GM19372 (cell line): ENCODE results near the gene DDIT3.
"Not testable (repeated sequence)": the region's sequence is repeated elsewhere in the genome, so short reads cannot be mapped to it uniquely, and the experiment has no call there.

Experiments used
- ATAC-seq: cut with Tn5 transposase; IDR thresholded peaks from one replicate; pipeline ENCODE4 v1.9.1; 2021; ENCODE audit warnings: mild to moderate bottlenecking, low read depth, moderate library complexity; ENCODE audit not compliant: unreplicated experiment

The DDIT3 gene

GRCh38 chr12:57526477-57527126 is 6.3 kb upstream of the DDIT3 start:
- no peak for ATAC-seq

- ATAC-seq: no peak
Observed at GRCh38 chr12:57525615-57526383, 5.5 kb upstream of the DDIT3 start.

GRCh38 chr12:57524814-57525614 is 4.7 kb upstream of the DDIT3 start:
- ATAC-seq: no peak

GRCh38 chr12:57523706-57524614 is 3.6 kb upstream of the DDIT3 start:
- ATAC-seq: no peak

- ATAC-seq: no peak
Observed at GRCh38 chr12:57522887-57523705, 2.8 kb upstream of the DDIT3 start.

- peak; percentile 35 for ATAC-seq
Observed at GRCh38 chr12:57522011-57522886, 1.9 kb upstream of the DDIT3 start, which contains the start of gene MBD6. TSS of gene MBD6 (plus strand) at chr12:57522824. CDS start at chr12:57524304, 1,480 bp downstream.

- ATAC-seq: no peak
Observed at GRCh38 chr12:57521525-57522010, 1.3 kb upstream of the DDIT3 start.

- ATAC-seq: no peak
Observed at GRCh38 chr12:57519796-57520052, 590 bp downstream of the DDIT3 start.

- ATAC-seq: no peak
Observed at GRCh38 chr12:57518920-57519795, 1.2 kb downstream of the DDIT3 start.

- no peak for ATAC-seq
Observed at GRCh38 chr12:57518176-57518919, 2.0 kb downstream of the DDIT3 start.

GRCh38 chr12:57517718-57518117 is 2.6 kb downstream of the DDIT3 start:
- ATAC-seq: not testable (repeated sequence)

- no peak for ATAC-seq
Observed at GRCh38 chr12:57517187-57517586, 3.1 kb downstream of the DDIT3 start.

GRCh38 chr12:57516617-57517153 is 3.6 kb downstream of the DDIT3 start:
- no peak for ATAC-seq

GRCh38 chr12:57515934-57516541 is 4.3 kb downstream of the DDIT3 start:
- no peak for ATAC-seq

GRCh38 chr12:57515408-57515933 is 4.8 kb downstream of the DDIT3 start:
- ATAC-seq: no peak
